Renal cortex interstitium (tissue), 11 donors: Measurements from ENCODE around the gene TEX51. TPM values are rescaled to one million over a fixed set of nuclear protein-coding genes. Genes with fewer than 3 reads are reported as not detected.

Experiments
- DNase-seq, 11 donors: peaks; one replicate each; pipeline ENCODE4 v3.0.0-alpha.2; 2013; ENCODE audit warnings: low read depth in 9 of 11, low spot score in 4 of 11; ENCODE audit errors: extremely low read depth in 1 of 11
- polyA plus RNA-seq, 3 donors: library from polyadenylated mRNA; unstranded; fragments of 120-200 nt; gene quantifications; one replicate each; pipeline ENCODE4 v1.2.1, GENCODE V29; 2013; ENCODE audit not compliant: insufficient read length in 3 of 3

Gene TEX51
- polyA plus RNA-seq, 3 donors: not detected

- no peak for DNase-seq
Measured at GRCh38 chr2:126940331-126940730, 41.6 kb downstream of the TEX51 start.

- DNase-seq: no peak
Measured at GRCh38 chr2:126942427-126943203, 43.9 kb downstream of the TEX51 start.

DNA sequence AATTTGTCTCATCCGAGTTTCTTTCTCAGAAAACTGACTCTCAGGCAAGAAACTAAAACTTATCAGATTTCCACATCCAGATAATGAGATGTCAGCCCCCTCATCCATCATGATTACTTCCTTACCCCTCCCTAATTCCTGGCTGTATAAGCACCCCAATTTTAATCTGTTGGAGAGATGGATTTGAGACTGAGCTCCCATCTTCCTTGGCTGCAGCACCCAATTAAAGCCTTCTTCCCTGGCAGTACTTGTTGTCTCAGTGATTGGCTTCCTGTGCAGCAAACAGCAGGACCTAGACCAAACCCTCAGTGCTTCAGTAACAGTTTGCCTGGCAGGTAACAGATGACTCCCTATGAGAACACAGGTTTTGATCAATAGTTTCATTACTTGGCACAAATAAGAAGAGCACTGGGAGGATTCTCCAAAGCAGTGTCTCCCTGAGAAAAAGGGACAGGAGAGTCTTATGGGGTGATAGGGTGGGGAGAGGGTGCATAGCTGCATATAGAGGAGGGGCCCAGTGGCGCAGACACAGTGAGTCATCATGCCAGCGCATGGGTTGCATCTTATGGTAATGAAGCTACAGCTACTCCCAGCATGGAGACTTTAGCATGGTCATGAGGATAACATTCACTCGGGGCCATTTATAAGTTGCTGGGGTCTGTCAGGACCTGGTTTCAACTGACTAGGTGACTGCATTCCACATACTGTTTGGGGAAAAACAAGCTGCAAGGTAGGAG lies 45.1 kb downstream of the TEX51 start:
- DNase-seq: no peak

GRCh38 chr2:126945118-126945517 lies 46.4 kb downstream of the TEX51 start:
- peak in 2 of 11 donors; percentile 11 to 18 for DNase-seq

- no peak for DNase-seq
Measured at GRCh38 chr2:126946318-126947102, 47.8 kb downstream of the TEX51 start.

- no peak for DNase-seq
Measured at GRCh38 chr2:126947103-126947429, 48.4 kb downstream of the TEX51 start.

- no peak for DNase-seq
Measured at GRCh38 chr2:126949775-126950174, 51.1 kb downstream of the TEX51 start.

DNA sequence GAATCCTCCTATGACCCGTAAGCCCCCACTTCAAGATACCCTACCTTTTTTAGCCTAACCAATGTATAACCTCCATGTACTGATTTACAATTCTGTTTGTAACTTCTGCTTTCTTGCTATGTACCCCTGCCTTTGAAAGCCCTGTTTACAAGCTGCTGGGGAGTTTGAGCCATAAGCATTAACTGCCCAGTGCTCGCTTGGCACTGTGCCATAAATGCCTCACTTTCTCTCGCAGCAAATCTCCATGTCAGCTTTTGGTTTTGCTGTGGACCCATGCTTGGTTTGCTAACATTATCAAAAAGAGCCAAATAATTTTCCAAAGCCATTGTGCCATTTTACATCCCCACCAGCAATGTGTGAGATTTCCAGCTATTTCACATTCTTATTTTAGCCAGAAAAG lies 51.8 kb downstream of the TEX51 start:
- DNase-seq: no peak

Other genes with a start within 250 kb of the TEX51 start
- gene GYPC, start 242.7 kb upstream of the TEX51 start, polyA plus RNA-seq: 10 to 100 TPM; 60.5 to 65.5 (median 61.7) TPM
- 100 to 1,000 TPM in 2 of 3 donors, 10 to 100 TPM in 1; 83.9 to 128 (median 116) TPM for gene BIN1, start 208.3 kb downstream of the TEX51 start, polyA plus RNA-seq